ENCODE measurements around the gene TMEM204.

The TMEM204 gene

GRCh38 chr16:1533443-1533951, at the start of gene TMEM204:
TMEM204 (plus strand) TSS chr16:1533666; CDS start chr16:1534276, 610 bp downstream.
- no peak for TF ChIP-seq CTCF (IDR thresholded peaks at IDR 0.05; ENCODE audit: insufficient read depth, low read length, poor library complexity, severe bottlenecking)
- H3K27me3 ChIP-seq (replicated peaks; ENCODE audit: control insufficient read depth, insufficient read depth, low read length), result no peaks in the 10 kb centered on the region; the same call in 1 of the 2 replicates
- DNase-seq (ENCODE audit: extremely low read depth, insufficient read length), result no peak
- H3K36me3 ChIP-seq (ENCODE audit: control insufficient read depth, insufficient read depth, low read length), result no peaks in the 10 kb centered on the region
- no peak within 1 kb of the TSS for H3K4me3 ChIP-seq (replicated peaks; ENCODE audit: low read depth, low read length)

GRCh38 chr16:1485847-1486496, 47.5 kb upstream of the TMEM204 start:
- no peak for TF ChIP-seq CTCF (IDR thresholded peaks at IDR 0.05; ENCODE audit: insufficient read depth, low read length, poor library complexity, severe bottlenecking)
- Histone ChIP-seq H3K27me3 (replicated peaks; ENCODE audit: control insufficient read depth, insufficient read depth, low read length) (no peaks in the 10 kb centered on the region), H3K36me3 (ENCODE audit: control insufficient read depth, insufficient read depth, low read length) (no peaks in the 10 kb centered on the region), H3K4me3 (replicated peaks; ENCODE audit: low read depth, low read length) (no peak overlapping the region)
- DNase-seq (ENCODE audit: extremely low read depth, insufficient read length), result peak; percentile 9

GRCh38 chr16:1486551-1487390, 46.7 kb upstream of the TMEM204 start:
- Histone ChIP-seq H3K4me3 (replicated peaks; ENCODE audit: low read depth, low read length) (no peak overlapping the region), H3K36me3 (ENCODE audit: control insufficient read depth, insufficient read depth, low read length) (no peaks in the 10 kb centered on the region), H3K27me3 (replicated peaks; ENCODE audit: control insufficient read depth, insufficient read depth, low read length) (no peaks in the 10 kb centered on the region)
- no peak for TF ChIP-seq CTCF (IDR thresholded peaks at IDR 0.05; ENCODE audit: insufficient read depth, low read length, poor library complexity, severe bottlenecking)
- DNase-seq (ENCODE audit: extremely low read depth, insufficient read length), result peak; percentile 2

- Histone ChIP-seq H3K27me3 (replicated peaks; ENCODE audit: control insufficient read depth, insufficient read depth, low read length) (no peaks in the 10 kb centered on the region), H3K4me3 (replicated peaks; ENCODE audit: low read depth, low read length) (no peak overlapping the region), H3K36me3 (ENCODE audit: control insufficient read depth, insufficient read depth, low read length) (no peaks in the 10 kb centered on the region)
- peak; percentile 11 for DNase-seq (ENCODE audit: extremely low read depth, insufficient read length)
- no peak for TF ChIP-seq CTCF (IDR thresholded peaks at IDR 0.05; ENCODE audit: insufficient read depth, low read length, poor library complexity, severe bottlenecking)
Observed at GRCh38 chr16:1487395-1488053, 45.9 kb upstream of the TMEM204 start.

GRCh38 chr16:1488054-1488601, 45.3 kb upstream of the TMEM204 start:
- DNase-seq (ENCODE audit: extremely low read depth, insufficient read length), result peak; percentile 3
- TF ChIP-seq CTCF (IDR thresholded peaks at IDR 0.05; ENCODE audit: insufficient read depth, low read length, poor library complexity, severe bottlenecking), result no peak

More at GRCh38 chr16:1488054-1488601, 45.3 kb upstream of the TMEM204 start:
- Histone ChIP-seq H3K36me3 (ENCODE audit: control insufficient read depth, insufficient read depth, low read length) (no peaks in the 10 kb centered on the region), H3K4me3 (replicated peaks; ENCODE audit: low read depth, low read length) (no peak overlapping the region), H3K27me3 (replicated peaks; ENCODE audit: control insufficient read depth, insufficient read depth, low read length) (no peaks in the 10 kb centered on the region)
